ENCODE measurements around the gene GTF2F2. TPM values are rescaled to one million over a fixed set of nuclear protein-coding genes. Genes with fewer than 3 reads are reported as not detected.

The GTF2F2 gene
- total RNA-seq, 1 experiment from 2014 or later = 65.4 TPM

DNA sequence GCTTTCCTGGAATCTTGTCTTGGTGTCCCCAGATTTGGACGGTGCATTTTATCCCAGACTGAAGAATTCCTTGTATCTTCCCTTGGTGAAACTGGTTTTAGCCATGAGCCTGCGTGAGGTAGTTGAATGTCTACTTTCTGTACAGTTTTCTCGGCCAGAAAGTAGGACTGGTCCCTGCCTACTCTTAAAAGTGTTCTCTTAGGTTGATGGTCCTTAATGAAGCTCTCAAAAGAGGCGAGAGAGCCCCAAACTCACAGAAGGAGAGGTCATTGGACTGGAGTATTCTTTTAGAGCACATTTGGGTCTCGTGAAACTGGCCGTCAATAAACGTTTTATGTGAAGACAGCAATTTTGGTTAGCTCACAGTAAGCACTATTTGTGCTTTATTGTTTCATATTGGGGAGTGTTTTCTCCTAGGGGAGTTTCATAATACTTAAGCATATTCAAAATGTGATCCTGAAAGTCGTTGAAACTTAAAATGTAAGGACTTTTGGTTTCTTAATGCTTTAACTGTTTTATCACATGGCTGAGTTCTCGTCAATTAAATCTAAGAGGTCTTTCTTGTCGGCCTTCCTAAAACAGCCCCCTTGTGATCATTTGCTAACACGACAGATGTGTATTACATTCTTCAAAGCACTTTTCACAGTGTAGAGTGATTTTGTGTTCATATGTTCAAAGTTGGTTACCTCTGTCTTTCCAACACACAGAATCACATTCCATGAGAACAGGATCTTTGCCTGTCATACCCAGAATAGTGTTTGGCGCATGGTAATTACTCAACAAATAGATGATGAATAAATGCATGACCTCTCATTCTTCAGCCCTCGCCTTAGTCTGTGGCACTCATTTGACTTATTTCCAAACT lies 889 bp downstream of the GTF2F2 start:
- peak; percentile 52 for DNase-seq (ENCODE audit: low read depth)

DNA sequence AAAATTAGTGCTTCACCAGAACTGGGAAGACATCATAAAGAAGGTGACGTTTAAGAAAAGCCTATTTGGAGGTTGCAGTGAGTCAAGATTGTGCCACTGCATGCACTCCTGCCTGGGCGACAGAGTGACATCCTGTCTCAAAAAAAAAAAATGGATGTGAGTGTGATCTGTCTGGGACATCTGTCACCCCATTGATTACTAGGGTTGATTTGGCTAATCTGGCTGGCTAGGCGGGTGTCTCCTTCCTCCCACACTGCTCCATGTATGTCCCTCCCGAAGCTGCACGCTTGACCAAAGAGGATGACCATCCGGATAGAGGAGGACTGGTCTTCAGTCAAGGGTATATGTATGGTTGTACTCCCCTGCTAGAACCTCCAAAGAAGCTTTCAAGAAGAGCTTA lies 2.6 kb downstream of the GTF2F2 start:
- DNase-seq (ENCODE audit: low read depth) = no peak

DNA sequence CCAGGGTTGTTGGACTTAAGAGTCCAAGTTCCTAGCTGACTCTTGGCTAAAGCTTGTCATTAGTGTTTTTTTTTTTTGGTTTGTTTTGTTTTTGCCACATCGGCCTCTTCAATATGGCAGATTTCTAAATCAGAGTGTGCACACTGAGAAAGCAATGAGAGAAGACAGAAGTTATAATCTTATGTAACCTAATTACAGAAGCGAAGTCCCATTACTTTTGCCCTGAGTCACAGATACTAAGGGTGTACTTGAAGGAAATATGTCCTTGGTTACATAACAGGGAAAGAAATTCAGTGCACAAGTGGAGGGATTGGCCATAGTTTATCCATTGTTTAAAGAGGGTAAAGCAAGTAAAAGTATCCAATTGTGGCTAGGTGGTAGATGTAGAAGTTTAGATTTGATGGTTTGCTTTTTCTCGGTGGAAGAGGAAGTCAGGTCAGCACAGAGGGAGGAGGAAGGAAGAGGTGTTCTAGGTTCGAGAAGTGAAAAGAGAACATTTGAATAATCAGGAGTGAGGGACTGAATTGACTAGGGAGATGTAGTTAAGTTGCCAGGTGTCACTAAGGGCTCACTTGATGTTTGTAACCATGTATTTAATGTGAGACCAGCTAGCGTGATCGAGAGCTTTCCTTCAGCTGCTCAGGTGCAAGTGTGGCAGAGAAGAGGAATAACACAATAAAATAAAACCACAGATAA lies 12.2 kb downstream of the GTF2F2 start:
- no peak for DNase-seq (ENCODE audit: low read depth)

DNA sequence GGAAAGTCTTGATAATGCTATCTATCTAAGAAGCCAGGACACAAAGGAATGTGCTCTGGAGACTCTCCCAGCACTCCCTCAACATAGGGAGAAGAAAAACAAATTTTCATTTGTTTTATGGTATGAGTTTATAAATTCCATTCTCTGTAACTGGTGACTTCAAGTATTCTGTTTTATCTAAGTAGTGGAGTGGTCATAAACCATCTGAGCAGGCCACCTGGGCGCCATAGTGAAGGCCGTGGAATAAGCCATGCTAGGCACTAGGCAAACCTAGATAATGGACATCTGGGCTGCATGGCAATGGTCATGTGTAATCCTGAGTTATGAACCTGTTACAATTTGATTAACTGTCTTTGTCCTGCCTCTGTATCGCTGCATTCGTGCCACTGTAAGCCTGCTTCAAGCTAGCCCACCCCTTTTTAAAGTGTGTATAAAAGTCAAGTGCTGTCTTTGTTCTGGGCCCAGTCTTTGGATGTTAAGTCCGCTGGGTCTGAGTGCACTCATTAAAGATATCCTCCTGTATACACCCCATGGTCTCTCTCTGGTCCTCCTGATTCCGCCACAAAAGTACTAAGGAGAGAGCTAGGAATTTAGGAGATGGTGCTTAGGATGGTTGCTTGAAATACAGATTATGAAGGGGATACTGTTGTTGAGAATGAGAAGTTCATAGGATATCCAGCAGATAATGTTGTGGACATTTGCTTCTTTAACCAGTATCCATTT lies 13.2 kb downstream of the GTF2F2 start:
- no peak for DNase-seq (ENCODE audit: low read depth)

DNA sequence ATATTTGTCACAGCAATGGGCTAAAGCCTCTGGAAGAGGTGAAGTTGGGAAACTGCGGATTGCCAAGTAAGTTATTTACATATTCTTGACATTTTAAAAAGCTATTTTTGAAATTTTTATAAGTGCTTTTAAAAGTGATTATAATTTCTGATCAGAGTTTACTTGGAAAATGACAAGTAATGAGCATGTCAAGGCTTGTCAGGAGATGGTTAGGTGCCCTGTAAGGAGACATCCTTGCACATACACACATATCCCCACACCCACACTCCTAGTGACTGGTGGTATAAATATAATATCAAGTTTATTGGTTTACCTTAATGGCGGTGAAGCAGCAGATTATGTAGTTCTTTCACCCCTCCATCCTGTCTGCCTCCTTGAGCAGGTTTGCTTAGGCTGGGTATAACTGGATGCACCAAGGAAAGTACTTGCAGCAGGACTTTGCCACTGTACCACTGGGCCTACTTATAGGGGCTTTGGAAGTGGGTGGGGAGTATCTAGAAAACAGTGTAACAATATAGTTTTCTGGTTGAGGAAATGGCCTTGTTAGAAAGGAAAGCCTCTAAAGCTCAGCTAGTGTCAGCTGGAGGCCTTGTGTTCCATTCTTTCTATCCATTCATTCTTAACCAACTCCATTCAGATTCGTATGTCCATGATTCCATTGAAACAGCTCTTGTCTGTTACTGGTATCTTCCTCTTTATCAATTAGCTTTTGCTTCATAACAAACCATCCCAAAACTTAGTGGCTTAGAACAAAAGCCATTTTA lies 16.6 kb downstream of the GTF2F2 start:
- no peak for DNase-seq (ENCODE audit: low read depth)

DNA sequence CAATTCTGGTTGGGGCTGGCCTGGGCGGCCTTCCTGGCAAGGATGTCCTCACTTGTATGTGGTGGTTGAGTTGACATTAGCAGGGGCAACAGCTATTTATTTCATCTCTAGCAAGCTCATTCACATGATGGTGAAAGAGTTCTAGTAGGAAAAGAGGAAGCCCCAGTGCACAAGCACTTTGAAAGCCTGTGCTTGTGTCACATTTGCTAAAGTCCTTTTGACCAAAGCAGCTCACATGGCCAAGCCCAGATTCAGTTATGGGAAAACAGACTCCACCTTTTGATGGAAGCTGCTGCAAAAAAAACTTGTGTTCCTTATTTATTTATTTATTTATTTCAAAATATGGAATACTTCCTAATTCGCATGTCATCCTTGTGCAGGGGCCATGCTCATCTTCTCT lies 17.2 kb downstream of the GTF2F2 start:
- no peak for DNase-seq (ENCODE audit: low read depth)

DNA sequence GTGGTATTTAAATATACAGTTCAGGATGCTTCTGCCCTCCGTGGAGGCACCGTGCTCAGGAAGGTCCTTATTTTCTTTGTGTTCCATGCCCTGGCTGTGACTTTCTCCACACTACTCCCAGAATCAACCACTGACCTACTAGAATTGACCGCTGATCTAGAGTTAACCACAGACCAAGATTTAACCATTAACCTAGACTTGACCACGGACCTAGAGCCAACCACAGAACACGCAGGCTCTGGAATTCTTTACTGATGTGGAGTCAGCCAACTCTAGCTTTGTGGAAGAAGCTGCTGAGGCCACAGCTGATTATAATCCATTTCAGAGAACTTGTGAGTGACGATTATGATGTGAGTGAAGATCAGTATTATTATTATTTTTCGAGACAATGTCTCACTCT lies 18.0 kb downstream of the GTF2F2 start:
- no peak for DNase-seq (ENCODE audit: low read depth)

DNA sequence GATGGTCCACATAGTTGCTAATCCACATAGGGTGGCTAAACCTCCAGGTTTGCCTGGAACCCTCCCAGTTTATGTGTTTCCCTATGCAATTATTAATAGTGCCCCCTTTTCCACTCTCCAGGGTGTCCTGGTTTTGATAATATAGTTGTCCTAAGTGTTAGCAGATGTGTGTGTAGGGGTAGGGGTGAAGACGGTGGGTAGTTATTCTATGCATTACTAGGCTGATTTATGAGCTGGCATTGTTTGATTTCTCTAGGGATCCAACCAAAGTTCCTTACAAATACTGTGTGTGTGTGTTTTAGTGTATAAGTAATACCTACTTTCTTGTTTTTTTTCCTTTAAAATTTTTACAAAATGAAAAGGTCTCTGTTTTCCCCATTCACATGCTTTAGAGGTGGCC lies 21.1 kb downstream of the GTF2F2 start:
- no peak for DNase-seq (ENCODE audit: low read depth)

DNA sequence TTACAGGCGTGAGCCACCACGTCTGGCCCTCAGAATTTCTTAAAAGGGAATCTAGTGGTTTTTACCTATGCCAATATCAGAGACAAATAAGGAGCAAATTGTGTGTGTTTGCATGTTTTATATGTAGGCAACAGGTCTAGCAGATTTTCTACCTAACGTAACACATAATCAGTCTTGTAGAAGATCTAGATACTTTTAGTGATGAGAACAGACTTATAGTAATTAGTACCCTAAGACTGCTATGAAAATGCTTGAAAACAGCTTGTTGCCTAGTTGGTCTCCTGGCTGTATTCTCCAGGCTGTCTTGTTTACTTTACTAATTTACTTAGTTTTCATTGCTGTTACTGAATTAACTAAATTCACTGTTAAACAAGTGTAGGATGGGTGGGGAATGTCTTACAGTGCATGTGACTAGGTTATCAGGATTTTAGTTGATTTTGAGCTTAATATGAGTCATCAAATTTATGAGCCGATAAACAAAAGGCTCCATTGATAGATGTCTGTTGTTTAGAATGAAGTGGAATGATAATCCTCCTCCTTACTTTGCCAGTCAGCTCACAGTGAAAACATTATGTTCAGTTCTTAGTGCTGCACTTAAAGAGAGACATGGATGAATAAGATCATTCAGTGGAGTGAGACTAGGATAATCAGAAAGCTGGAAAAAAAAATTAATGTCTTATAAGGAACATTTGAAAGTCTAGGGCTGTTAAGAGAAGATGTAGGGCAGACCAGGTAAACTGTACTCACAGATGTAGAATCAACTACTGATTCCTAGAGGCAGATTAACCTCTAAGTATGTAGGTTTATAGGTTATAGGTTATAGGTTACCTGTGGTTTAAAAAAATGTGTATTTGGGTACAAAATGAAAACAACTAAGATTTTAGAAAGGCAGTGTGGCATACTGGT lies 22.4 kb downstream of the GTF2F2 start:
- peak; percentile 49 for DNase-seq (ENCODE audit: low read depth)

DNA sequence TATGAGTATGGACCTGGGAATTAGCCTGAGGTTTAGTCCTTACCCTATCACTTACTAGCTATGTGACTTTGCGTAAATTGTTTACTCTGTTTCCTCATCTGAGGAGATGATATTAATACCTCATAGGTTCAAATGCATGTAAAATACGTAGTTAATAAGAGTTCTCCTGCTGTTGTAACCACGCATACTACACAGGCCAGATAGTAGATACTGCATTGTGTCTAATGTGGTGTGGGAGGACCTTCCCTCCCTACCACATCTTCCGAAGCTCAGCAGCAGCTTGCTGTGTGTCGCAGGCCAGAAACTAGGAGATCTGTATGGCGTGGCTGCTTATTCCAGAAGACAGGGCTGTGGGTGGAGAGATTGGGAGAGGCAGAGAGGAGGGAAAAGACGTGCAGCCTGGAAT lies 23.0 kb downstream of the GTF2F2 start:
- DNase-seq (ENCODE audit: low read depth) = no peak

DNA sequence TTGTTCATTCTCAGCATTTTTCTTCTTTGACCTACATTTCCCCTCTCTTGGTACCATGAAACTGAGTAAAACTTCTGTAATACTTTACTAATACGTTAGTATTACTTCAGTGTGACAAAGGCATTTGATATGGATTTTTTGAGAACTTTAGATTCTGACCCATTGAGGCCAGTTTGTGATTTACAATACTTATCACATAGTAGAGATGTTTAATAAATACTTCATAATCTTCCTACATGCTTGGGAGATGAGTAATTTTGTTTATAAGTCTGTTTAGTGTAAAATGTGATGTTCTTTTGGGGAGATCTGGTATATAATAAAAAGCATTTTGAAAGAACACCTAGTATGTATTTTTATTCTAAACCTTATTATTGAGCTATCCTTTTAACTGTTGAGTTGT lies 29.7 kb downstream of the GTF2F2 start:
- DNase-seq (ENCODE audit: low read depth) = no peak

DNA sequence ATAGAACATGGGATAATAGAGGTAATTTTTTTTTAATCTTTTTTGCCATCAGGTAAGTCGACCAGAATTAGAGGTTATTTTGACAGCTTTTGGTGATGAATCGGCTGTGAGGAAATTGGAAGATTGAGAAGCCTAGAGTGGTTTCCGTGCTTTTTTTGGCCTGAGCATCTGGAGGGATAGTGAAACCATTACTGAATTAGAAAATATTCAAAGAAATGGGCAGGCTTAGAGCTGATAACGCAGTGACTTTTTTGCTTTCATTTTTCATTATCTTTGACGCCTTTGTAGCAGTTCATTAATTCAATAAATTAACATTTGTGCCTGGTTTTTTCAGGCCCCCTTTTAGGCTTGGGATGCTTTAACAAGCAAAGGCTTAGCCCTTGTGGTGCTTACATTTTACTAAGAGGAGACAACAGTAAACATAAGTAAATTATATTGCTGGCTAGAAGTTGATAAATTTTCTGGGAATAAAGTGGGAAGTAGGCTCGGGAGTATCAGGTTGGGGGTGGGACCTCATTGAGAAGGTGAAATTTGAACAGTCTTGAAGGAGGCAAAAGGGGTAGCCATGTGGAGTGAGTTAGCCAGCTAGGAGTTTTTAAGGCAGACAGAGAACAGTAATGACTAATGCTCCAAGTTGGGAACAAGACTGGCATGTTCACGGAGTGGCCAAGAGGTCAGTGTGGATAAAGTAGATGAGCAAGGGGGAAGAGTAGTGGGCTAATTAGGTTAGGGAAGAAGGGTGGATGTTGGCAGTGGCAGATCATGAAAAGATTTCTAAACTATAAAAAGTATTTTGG lies 36.5 kb downstream of the GTF2F2 start:
- DNase-seq (ENCODE audit: low read depth) = no peak

DNA sequence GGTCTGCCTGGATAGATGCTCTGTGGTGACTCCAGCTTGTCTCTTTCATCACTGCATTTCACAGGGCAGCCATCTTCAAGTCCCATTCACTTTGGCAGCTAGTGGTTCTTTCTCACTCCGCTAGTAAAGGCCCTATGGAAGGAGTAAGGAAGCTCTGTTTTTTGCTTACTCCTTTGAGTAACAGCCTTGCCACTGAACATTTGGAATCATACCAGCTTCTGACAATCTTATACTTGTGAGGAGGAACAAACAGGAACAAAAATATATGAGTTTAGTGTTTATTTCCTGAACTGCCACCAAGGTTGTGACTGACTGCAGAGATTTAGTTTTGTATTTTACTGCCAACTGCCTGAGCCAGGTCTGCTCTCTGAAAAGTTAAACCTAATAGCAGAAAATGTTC lies 41.9 kb downstream of the GTF2F2 start:
- DNase-seq (ENCODE audit: low read depth) = peak; percentile 36

DNA sequence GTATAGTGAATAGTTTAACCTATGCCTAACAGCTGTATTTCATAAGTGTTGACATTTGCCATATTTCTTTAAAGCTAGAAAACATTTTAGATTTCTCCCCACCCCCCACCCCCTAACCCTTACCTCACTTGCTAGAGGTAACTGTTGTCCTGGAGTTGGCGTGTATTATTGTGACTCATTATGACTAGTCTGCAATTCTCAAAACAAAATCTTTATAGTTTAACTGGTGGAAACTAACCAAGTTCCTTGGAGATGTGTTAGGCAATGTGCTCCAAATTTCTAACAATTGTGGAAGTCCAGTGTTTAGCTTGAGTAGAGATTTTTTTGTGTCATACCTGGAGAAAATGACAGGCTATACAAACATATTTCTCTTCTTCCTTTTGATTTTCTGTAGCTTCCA lies 42.5 kb downstream of the GTF2F2 start:
- DNase-seq (ENCODE audit: low read depth) = peak; percentile 86

DNA sequence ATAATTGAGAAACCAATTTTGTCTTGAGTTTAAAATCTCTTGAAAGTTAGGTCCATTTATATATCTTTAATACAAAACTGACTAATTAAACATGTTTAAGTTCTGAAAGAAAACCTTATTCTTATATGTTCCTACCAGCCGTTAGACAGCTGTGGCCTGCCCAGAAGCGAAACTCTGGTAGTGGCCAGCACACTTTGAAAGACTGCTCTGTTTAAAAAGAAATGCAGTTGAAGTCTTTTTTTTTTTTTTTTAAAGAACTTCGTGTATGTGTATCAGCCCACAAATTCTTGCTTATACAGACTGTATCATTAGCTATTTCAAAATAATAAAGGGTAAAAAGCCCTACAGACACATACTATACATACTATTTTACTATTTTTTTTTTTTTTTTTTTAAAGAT lies 46.5 kb downstream of the GTF2F2 start:
- DNase-seq (ENCODE audit: low read depth) = no peak

DNA sequence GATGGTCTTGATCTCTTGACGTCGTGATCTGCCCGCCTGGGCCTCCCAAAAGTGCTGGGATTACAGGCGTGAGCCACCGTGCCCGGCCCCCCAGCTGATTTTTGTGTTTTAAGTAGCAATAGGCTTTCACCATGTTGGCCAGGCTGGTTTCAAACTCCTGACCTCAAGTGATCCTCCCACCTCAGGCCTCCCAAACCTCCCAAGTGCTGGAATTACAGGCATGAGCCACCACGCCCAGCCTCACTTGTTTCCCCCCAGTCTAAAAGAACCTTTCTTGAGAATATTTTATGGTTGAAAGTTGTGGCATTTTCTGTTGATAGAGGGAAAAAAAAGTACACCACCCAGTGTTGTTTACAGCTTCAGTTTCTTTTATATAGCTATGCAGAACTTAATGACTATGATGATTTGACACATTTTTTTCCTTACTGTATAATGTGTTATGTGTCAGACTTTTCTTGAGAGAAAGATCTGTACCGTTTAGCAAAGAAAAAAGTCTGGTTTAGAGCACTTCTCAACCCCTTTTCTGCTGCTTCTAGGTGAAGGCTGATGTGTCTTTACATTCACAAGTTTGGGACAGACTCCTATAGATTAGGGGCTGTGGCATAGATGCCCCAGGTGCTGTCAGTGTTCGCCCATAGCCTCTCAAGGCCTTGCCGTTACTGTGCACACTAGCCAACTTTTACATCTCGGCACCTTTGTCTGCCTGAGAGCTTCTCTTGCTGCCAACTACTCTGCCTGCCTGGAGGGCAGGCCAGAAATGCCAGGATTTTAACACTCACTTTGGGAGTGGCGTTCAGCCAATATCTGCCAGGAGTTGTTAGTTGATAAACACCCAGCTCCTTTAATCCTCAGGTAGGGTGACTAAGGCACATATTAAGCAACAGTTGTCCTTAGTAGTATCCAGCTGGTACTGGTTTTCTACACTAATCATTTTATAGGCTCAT lies 47.6 kb downstream of the GTF2F2 start:
- peak; percentile 41 for DNase-seq (ENCODE audit: low read depth)

DNA sequence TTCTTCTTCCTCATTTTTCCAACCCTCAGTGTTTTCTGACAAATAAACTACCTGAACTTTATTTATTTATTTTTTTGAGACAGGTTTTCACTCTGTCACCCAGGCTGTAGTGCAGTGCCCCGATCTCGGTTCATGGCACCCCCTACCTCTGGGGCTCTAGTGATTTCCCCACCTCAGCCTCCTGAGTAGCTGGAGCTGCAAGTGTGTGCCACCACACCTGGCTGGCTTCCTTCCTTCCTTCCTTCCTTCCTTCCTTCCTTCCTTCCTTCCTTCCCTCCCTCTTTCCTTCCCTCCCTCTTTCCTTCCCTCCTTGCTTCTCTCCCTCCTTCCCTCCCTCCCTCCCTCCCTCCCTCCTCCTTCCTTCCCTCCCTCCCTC lies 48.2 kb downstream of the GTF2F2 start:
- no peak for DNase-seq (ENCODE audit: low read depth)

DNA sequence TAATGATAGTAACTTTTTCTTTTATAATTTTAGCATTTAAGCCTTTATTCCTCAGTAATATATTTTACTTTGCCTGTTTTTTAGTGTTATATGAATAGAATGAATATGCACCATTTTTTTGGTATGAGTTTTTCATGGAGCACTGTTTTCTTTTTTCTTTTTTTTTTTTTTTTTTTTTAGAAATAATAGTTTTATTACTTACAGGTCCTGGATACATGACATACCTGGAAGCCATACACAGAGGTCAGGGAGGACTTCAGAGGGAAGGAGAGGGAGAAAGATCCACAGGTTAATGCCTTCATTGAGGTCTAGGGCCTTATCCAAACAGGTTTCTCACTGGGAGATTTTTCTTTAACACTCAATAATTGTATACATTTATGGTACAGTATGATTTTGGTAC lies 54.2 kb downstream of the GTF2F2 start:
- DNase-seq (ENCODE audit: low read depth) = no peak
